ENCODE results near the gene SVBP. TPM values are rescaled to one million over a fixed set of nuclear protein-coding genes. Genes with fewer than 3 reads are reported as not detected.
"Not testable (repeated sequence)": the region's sequence is repeated elsewhere in the genome, so short reads cannot be mapped to it uniquely, and the experiment has no call there.

SVBP gene
- total RNA-seq, 1 experiment from 2014 or later: 10.1 TPM

DNA sequence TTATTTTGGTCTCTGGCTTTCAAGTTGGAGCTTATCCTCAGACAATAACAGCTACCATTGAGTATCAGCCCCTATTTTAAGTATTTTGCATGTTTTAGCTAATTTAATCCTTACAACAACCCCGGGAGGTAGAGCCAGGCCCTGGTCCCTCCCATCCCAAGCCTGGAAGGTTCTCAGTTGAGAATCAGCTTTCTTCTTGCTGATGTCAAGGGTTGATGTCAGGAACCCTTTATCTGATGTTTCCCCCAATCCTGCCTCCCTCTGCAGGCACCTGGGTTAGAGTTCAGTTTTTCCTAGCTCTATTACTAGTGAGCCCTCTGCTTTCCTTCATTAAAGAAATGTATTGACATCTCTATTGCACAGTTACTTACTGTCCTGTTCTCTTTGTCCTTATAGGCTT is 3.6 kb upstream of the SVBP start:
- in situ Hi-C loops (cut with HindIII; ENCODE audit: low pct_unique_long_range_greater_than_20kb, low sequenced_read_pairs): no loop called here

DNA sequence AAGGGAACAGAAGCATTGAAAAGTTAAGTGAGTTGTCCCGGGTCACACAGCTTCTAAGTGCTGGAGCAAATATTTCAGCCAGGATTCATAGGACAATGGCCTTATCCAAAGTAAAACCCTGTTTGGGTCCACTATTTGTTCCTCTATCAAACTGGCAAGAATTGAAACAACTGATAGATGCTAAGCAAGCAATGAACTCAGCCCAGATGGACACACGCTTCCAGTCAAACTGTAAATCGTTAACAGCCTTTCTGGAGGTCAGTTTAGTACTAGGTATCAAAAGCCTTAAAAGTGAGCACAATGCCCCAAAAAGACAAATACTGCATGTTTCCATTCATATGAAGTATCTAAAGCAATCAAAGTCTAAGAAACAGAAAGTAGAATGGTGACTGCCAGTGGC is 779 bp upstream of the SVBP start:
- no peak for DNase-seq (ENCODE audit: low read depth, low spot score)
- in situ Hi-C loops (cut with HindIII; ENCODE audit: low pct_unique_long_range_greater_than_20kb, low sequenced_read_pairs): no loop called here

More for the DNA sequence above, 3.6 kb upstream of the SVBP start:
- no peak for DNase-seq (ENCODE audit: low read depth, low spot score)

DNA sequence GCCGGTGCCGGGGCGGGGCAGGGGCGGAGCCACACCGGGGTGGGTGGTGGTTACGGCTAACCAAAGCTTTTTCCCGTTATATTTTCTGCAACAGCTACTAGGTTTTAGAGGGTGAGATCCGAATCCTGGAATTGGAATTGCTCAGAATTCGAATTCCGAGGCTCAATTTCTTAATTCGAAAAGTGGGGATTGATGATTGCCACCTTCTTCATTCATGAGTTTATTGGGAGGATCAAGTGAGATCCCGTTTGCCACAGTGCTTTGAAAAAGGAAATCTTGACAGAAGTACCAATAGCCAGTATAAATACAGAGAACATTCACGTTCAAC is 207 bp upstream of the SVBP start:
- DNase-seq (ENCODE audit: low read depth, low spot score): no peak
- in situ Hi-C loops (cut with HindIII; ENCODE audit: low pct_unique_long_range_greater_than_20kb, low sequenced_read_pairs): no loop called here

DNA sequence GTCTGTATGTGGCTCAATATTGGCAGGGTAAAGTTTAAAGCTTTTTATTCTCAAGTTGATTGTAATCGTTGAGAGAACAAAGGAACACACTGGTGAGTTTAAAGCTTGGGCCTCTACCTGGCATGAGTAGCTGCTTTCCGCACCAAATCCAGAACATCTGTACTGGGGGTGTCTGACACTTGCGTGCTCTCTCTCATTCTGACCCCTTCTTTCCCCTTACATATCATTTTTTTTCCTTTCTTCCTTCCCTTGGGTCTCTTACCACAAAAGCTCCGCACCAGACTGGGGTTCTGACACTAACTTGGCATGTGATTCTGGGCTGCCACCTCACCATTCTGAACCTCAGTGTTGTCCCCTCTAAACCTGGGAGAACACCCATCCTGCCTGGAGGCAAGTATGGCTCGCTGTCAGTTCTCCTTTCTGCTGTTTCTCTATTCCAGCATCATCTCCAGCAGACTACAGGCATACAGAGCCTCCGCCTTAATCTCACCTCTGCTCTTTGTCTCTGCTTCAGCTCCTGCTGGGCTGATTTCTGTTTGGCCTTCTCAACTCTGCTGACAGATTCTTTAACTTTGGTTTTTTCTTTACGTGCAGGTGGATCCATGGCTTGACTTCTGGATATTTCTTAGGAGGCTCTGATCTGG is 1.1 kb downstream of the SVBP start:
- no peak for DNase-seq (ENCODE audit: low read depth, low spot score)
- in situ Hi-C loops (cut with HindIII; ENCODE audit: low pct_unique_long_range_greater_than_20kb, low sequenced_read_pairs): no loop called here

DNA sequence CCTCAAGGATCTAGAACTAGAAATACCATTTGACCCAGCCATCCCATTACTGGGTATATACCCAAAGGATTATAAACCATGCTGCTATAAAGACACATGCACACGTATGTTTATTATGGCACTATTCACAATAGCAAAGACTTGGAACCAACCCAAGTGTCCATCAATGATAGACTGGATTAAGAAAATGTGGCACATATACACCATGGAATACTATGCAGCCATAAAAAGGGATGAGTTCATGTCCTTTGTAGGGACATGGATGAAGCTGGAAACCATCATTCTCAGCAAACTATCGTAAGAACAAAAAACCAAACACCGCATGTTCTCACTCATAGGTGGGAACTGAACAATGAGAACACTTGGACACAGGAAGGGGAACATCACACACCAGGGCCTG is 2.4 kb downstream of the SVBP start:
- in situ Hi-C loops (cut with HindIII; ENCODE audit: low pct_unique_long_range_greater_than_20kb, low sequenced_read_pairs); DNase-seq (ENCODE audit: low read depth, low spot score): not testable (repeated sequence)

DNA sequence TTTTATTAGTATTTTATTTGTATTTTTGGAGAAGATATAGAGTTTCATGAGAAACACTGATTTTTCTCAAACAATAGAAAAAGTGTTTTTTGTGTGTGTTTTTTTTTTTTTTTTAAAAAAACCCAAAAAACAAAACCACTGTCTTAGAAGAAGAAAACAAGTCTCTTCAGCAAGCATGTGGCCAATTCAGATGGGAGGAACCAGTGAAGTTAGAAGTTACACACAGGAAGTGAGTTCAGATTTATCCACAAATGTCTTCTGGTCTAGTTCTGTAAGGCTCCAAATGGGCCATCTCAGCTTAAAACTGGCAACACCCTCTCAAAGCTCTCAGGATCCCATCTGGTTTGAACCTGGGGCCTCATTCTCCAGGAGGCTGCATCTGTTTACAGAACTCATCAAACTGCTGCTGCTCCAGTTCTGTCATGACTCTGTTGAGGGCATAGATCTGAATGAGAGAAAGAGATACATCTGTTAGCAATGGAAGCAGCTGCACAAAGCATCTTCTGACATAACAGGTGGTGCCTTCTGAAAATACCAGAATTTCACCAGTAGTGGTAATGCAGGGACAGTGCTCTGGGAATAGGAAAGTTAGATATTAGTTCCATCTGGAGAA is 10.0 kb downstream of the SVBP start:
- in situ Hi-C loops (cut with HindIII; ENCODE audit: low pct_unique_long_range_greater_than_20kb, low sequenced_read_pairs): no loop called here
- no peak for DNase-seq (ENCODE audit: low read depth, low spot score)

DNA sequence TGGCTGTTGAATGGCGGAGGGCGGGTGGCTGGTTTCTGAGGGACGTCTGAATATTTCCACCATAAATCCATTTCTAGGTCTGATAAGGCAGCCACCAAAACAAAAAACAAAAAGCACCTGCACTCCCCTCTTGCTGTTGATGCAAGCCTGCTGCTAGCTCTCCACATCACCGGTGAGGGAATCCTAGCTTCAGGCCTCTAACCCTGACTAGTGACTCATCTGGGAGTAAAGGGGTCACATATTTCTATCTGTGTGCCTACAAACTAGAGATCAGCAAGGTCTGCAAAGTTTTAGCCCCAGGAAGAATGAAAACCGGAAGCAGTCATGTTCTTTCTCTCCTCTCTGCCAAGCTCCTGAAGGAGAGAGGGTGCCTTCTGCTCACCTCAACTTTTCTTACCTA is 10.6 kb downstream of the SVBP start:
- in situ Hi-C loops (cut with HindIII; ENCODE audit: low pct_unique_long_range_greater_than_20kb, low sequenced_read_pairs): no loop called here
- DNase-seq (ENCODE audit: low read depth, low spot score): no peak

DNA sequence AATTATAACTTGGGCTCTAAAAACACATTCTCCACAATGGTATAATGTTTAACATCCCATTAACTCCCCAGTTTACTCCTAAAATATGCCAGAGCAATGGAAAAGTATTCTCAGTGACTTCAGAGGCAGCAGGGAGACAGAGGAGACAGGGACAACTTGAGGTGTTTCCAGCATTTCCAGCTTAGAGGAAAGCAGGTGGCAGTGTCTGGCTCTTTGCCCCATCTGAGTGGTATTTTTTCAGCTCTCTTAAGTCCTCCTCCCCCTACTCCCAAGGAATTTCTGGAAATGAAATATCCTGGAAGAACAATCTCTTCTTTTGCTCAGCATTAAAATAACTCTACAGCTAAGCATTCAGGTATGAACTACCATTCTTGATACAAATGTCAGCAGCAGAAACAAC is 11.0 kb downstream of the SVBP start:
- in situ Hi-C loops (cut with HindIII; ENCODE audit: low pct_unique_long_range_greater_than_20kb, low sequenced_read_pairs): no loop called here
- no peak for DNase-seq (ENCODE audit: low read depth, low spot score)

DNA sequence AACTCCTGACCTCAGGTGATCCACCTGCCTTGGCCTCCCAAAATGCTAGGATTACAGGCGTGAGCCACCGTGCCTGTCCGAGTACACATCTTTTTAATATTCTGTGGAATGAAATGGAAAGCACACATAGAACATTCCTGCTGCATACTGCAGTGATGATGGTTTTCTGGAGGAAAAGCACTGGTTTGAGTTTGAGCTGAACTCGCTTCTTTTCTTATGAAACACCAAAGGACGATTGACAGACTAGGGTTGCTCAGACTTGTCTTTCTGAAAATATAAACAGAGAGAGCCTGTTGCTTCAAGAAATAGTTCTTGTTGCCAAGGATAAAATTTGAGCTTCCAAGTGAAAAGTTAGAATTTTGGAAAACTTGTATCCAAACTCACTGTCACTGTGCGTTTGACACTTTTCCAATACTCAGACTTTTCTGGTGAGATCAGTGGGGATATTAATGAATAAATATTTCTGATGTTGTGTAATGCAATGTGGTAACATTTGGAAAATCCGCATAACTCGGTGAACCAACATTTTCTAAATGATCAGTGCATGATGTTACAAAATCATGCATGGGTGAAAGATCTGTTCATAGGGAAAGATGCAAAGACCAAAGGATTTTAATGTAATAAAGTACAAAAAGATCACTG is 15.2 kb downstream of the SVBP start:
- in situ Hi-C loops (cut with HindIII; ENCODE audit: low pct_unique_long_range_greater_than_20kb, low sequenced_read_pairs): no loop called here

DNA sequence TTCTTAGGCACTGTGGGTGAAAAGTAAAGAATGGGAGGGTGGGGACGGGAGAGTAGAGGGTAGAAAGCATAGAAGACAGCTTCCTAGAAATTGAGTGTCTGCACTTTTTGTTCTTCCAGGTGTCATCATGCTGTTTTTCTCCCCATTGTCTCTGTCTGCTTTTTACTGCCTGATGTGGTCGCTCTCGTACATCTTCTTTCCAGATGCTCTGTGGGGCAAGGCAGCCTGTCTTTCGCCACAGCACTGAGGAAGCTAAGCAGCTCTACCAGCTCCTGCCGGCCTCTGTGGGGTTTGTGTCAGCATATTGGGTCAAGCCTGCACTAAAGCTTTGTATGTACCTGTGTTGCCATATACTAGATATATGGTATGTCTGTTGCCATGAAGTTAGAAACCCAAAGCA is 19.2 kb downstream of the SVBP start:
- no peak for DNase-seq (ENCODE audit: low read depth, low spot score)
- in situ Hi-C loops (cut with HindIII; ENCODE audit: low pct_unique_long_range_greater_than_20kb, low sequenced_read_pairs): no loop called here

More for the DNA sequence above, 15.2 kb downstream of the SVBP start:
- DNase-seq (ENCODE audit: low read depth, low spot score): no peak

DNA sequence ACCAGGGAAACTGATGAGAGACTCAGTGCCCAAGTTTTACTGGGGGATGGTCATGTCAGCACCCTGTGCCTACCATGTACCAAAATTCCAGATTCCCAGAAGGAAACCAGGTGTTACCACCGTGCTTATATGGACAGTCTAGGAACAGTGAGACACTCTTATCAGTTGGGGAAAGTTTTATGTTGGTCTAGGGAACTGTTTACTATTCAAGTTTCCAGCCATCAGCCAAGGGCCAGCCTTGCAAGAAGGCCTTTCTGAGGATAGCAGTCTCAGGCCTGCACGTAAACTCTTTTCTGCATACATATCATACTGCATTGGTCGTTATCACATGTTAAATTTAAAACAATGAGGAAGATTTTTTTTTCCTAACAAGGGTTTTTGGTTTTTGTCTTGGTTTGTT is 19.8 kb downstream of the SVBP start:
- in situ Hi-C loops (cut with HindIII; ENCODE audit: low pct_unique_long_range_greater_than_20kb, low sequenced_read_pairs): no loop called here
- no peak for DNase-seq (ENCODE audit: low read depth, low spot score)

DNA sequence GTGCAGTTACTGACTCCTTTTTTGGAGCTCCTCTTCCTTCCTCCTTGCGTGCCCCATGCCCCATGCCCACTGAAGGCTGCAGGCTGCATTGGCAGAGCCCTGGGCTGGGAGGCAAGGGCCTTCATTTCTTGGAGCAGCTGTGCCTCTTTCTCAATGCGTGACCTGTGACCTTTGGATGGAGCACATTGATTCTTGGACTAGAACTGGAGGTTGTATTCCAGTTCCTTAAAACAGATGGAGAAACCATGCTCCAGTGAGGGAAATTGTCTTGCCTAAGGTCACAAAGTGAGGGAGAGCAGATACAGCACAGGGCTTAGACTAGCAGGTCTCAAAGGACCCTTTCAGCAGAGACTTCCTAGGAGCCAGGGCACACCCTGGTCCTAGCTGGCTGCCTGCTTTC is 23.4 kb downstream of the SVBP start:
- no peak for DNase-seq (ENCODE audit: low read depth, low spot score)
- in situ Hi-C loops (cut with HindIII; ENCODE audit: low pct_unique_long_range_greater_than_20kb, low sequenced_read_pairs): no loop called here

DNA sequence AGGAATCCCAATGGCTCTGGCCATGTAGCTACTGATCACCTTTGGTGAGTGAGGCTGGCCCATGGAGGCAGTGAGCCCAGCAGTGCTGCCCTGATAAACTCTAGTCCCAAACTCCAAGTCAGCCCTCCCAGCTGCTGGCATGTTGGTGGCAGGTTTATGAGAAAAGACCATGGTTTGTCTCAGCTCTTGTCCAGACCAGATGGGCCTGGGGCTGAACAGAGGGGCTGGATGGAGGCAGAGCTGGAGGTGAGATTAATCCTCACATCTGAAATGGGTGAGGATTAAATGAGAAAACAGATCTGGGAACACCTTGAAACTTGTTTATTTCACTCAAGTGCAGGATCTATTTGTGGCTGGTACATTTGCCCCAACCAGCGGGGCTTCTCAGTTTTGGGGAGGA is 29.2 kb downstream of the SVBP start:
- no peak for DNase-seq (ENCODE audit: low read depth, low spot score)
- in situ Hi-C loops (cut with HindIII; ENCODE audit: low pct_unique_long_range_greater_than_20kb, low sequenced_read_pairs): no loop called here

DNA sequence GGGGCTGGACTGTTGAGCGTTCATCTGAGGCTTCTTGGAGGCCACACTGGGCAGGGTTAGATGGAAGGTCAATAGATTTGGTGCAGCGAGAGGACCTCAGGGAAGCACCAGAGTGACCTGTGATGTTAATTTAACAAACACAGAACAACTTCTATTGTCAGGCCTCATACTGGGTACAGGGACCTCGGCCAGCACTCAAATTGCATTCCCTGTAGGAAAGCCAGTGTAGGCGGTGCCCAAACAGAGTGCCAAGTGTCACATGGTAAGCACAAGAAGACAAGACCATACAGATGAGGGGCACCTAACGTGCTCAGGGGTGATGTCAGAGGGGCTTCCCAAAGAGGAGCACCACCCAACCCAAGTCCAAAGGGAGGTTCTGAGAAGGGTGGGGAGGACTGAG is 31.1 kb downstream of the SVBP start:
- DNase-seq (ENCODE audit: low read depth, low spot score): no peak
- in situ Hi-C loops (cut with HindIII; ENCODE audit: low pct_unique_long_range_greater_than_20kb, low sequenced_read_pairs): no loop called here

DNA sequence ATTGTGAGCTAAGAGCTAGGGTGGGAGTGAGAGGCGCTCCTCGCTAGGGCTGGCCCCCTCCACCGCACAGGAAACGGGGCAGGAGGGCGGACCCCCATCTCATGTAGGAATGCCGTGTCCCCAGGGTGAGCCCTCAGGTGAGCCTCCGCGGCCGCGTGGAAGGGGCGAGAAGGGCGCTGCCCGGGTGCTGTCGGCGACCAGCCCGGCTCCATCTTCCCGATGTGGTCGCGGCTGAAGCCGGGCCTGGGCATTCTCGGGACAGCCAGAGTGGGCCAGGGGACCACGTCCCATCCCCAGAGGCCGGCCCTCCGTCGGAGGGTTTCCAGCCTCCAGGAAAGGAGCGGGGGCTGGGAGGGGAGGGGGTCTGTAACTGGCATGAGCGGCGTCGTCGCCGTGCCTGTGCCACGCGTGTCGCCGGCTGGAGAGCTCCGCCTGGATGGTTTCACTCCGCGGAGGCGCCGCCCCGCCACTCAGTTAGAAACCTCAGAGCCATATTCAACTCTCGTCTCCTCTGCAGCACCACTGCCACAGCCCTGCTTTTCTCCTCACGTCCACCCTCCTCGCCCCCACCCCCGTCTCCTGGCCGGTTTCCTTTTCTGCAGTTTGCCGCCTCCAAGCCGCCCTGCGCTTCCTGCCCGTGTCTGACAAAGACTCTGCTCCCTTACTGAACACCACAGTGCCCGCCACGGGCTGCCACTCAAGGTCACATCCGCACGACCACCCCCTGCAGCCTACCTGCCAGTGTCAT is 32.1 kb downstream of the SVBP start, which contains the start of gene TMEM269:
Gene TMEM269, plus strand, starts transcription at position 46 of the 748 bp plus-strand sequence. CDS start 4,903 bp downstream, outside the sequence.
- no peak for DNase-seq (ENCODE audit: low read depth, low spot score)
- in situ Hi-C loops (cut with HindIII; ENCODE audit: low pct_unique_long_range_greater_than_20kb, low sequenced_read_pairs): no loop called here

DNA sequence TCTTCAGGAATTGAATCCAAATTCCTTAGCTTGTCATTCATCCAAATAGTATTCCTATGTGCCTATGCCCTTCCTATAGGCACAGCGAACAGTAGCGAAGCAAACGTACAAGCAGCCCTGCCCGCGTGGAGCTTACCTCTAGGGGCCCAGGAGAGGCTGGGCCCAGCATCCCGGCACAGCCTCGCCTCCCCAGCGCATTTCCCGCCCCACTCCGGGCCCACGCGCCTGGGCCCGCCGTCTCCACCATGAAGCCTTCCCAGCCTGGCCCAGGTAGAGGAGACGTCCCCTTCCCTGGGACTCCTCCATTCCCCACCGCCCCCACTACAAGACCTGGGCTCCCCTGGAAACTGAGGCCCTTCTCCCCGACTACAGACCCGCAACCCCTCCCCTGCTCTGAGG is 32.7 kb downstream of the SVBP start:
- in situ Hi-C loops (cut with HindIII; ENCODE audit: low pct_unique_long_range_greater_than_20kb, low sequenced_read_pairs): no loop called here
- no peak for DNase-seq (ENCODE audit: low read depth, low spot score)

DNA sequence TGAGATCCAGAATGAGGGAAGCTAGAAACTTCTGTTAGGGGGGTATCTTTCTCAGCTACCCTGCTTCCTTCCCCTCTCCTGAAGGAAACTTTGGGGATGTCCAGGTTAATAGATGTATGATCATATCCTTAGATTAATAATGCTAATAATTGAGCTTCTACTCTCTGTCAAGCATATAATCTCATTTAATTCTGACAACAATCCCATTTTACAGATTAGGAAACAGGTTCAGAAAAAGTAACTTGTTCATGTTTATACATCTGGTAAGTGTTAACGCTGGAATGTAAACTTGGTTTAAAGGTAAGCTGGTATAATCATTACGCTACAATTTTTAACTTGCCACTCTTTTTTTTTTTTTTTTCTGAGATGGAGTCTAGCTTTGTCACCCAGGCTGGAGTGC is 34.1 kb downstream of the SVBP start:
- DNase-seq (ENCODE audit: low read depth, low spot score): no peak
- in situ Hi-C loops (cut with HindIII; ENCODE audit: low pct_unique_long_range_greater_than_20kb, low sequenced_read_pairs): no loop called here

DNA sequence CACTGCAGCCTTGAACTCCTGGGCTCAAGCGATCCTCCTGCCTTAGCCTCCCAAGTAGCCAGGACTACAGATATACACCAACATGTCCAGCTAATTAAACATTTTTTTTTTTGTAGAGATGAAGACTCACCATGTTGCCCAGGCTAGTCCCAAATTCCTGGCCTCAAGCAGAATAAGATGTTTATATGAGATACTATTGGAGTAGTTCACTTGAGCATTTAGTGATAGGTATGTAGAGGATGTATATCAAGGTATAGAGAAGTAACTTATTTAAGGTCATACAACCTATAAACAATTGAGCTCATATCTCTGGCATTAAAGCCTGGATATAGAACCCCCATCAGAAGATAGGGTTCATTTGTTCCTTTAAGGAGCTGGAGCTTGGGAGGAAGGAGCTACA is 37.0 kb downstream of the SVBP start:
- in situ Hi-C loops (cut with HindIII; ENCODE audit: low pct_unique_long_range_greater_than_20kb, low sequenced_read_pairs): no loop called here
- DNase-seq (ENCODE audit: low read depth, low spot score): no peak

DNA sequence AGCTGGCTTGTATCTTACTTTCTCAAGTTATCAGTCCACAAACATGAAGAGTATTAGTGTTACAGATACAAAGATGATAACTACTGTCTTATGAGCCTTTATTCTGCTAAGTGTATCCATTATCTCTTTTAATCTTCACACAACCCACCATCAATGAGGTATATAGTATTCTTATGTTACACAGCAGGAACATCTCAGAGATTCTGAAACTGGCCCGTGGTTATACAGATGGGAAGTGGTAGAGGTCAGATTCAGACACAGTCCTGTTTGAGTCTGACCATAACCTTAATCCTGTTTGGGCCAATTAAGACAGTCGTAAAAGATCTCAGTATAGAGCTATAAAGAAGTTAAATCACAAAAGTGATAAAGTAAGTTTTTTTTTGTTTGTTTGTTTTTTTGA is 37.5 kb downstream of the SVBP start:
- in situ Hi-C loops (cut with HindIII; ENCODE audit: low pct_unique_long_range_greater_than_20kb, low sequenced_read_pairs): no loop called here
- no peak for DNase-seq (ENCODE audit: low read depth, low spot score)

Data from SK-MEL-5 (cell line).